Effector memory CD4-positive, alpha-beta T cell (primary cell): Measurements from ENCODE around the gene MAML2.

ENCODE experiments used
- DNase-seq, 3 donors: peaks; one replicate each; pipeline ENCODE4 v3.0.0-alpha.2; 2020
- H3K27ac ChIP-seq: 2 replicates; pipeline ENCODE4 v1.7.0; 2013; ENCODE audit warnings: mild to moderate bottlenecking, low read length, moderate library complexity; ENCODE audit not compliant: insufficient read depth, poor library complexity, severe bottlenecking
- H3K27me3 ChIP-seq: replicated peaks from 2 replicates; pipeline ENCODE4 v1.7.0; 2013; ENCODE audit warnings: mild to moderate bottlenecking, low read length; ENCODE audit not compliant: insufficient read depth, control insufficient read depth, poor library complexity, severe bottlenecking
- H3K36me3 ChIP-seq: 2 replicates; pipeline ENCODE4 v1.7.0; 2013; ENCODE audit warnings: mild to moderate bottlenecking, low read length, moderate library complexity; ENCODE audit not compliant: control insufficient read depth, insufficient read depth
- H3K4me1 ChIP-seq: 2 replicates; pipeline ENCODE4 v1.7.0; 2013; ENCODE audit warnings: low read length, mild to moderate bottlenecking; ENCODE audit not compliant: control insufficient read depth, insufficient read depth, poor library complexity, severe bottlenecking
- H3K4me3 ChIP-seq: 2 replicates; pipeline ENCODE4 v1.7.0; 2013; ENCODE audit warnings: low read length, low read depth, mild to moderate bottlenecking; ENCODE audit not compliant: insufficient read depth, poor library complexity, severe bottlenecking
- H3K9me3 ChIP-seq: 2 replicates; pipeline ENCODE4 v1.7.0; 2013; ENCODE audit warnings: mild to moderate bottlenecking, low read length, moderate library complexity; ENCODE audit not compliant: control insufficient read depth

Gene MAML2

DNA sequence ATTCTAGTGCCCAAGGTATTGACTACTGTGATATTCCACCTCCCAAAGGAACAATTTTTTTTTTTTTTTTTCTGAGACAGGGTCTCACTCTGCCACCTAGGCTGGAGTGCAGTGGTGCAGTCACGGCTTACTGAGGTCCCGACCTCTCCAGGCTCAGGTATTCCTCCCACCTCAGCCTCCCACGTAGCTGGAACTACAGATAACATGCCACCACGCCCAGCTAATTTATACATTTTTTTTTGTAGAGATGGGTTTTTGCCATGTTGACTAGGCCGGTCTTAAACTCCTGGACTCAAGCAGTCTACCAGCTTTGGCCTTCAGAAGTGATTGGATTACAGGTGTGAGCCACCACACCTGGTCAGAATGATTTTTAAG is 33.4 kb downstream of the MAML2 start:
- Histone ChIP-seq H3K4me1 (peaks cover 14% of the 10 kb centered on the region), H3K27me3 (no peaks in the 10 kb centered on the region), H3K9me3 (no peaks in the 10 kb centered on the region), H3K27ac (no peak overlapping the region), H3K4me3 (no peak overlapping the region), H3K36me3 (no peaks in the 10 kb centered on the region)
- DNase-seq = no peak

GRCh38 chr11:96309016-96309642 is 33.9 kb downstream of the MAML2 start:
- no peak overlapping the region for H3K27ac ChIP-seq
- DNase-seq = no peak

GRCh38 chr11:96307776-96308140 is 35.2 kb downstream of the MAML2 start:
- peaks cover 5% of the 10 kb centered on the region for H3K4me1 ChIP-seq
- no peak for DNase-seq

More at GRCh38 chr11:96309016-96309642, 33.9 kb downstream of the MAML2 start:
- Histone ChIP-seq H3K4me1 (peaks cover 9% of the 10 kb centered on the region), H3K4me3 (no peak overlapping the region), H3K9me3 (no peaks in the 10 kb centered on the region), H3K36me3 (no peaks in the 10 kb centered on the region), H3K27me3 (no peaks in the 10 kb centered on the region)

DNA sequence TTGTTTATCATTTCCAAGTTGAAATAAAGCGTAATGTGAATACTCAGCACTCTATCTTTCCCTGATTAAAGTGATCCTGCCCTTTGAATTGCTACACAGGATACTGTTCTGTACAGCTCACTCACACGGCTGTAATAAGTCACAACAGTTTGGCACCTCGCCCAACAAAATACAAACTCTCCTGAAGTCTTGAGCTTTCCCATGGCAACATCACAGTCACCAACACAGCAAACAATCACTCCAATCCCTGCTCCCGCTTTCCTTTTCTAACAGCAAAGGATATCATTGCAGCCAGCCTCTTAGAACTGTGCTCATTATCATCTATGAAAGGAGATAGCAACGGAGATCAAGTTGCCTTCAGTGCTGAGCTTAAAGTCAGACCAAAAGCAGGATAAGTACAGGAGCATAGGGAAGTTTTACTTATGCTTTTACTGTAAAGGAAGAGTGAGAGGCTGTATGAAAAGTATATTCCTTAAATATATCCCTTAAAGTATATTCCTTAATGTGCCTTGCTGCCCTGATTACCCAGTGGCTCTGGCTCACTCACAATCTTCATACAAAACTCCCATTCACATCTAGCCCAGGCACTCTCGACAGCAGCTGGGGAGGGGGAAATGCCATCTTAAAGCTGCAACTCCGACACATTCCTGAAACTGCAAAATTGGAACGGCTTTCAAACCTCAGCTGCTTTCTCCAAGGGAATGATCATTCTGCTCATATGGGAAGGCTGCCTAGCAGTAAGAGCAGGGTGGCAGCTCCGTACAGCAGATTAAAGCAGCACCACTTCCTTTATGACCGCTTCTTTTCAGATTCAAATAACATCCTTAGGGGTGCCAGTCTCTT is 35.8 kb downstream of the MAML2 start:
- no peak for DNase-seq
- H3K4me1 ChIP-seq = peaks cover 5% of the 10 kb centered on the region
- H3K4me3 ChIP-seq = no peak overlapping the region

More at GRCh38 chr11:96307776-96308140, 35.2 kb downstream of the MAML2 start:
- Histone ChIP-seq H3K4me3 (no peak overlapping the region), H3K27ac (no peak overlapping the region), H3K9me3 (no peaks in the 10 kb centered on the region), H3K27me3 (no peaks in the 10 kb centered on the region), H3K36me3 (no peaks in the 10 kb centered on the region)

DNA sequence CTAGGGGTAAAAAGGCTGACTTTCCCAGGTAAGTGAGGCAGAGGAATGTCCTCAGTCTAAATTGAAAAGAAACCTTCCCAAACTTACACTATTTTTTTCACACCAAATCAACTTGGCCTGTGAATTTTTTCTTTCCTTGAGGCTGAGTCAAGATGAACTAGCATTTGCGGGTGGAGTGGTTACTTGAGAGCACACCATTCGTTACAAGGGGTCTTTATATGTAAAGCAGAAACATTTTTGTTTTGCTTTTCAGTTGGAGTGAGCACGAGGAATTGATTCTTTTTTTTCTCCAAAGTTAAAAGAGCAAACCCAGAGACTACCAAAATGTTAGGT is 36.4 kb downstream of the MAML2 start:
- no peak for DNase-seq
- H3K4me1 ChIP-seq = peaks cover 5% of the 10 kb centered on the region
- no peak overlapping the region for H3K4me3 ChIP-seq

More for the DNA sequence above, 35.8 kb downstream of the MAML2 start:
- Histone ChIP-seq H3K36me3 (no peaks in the 10 kb centered on the region), H3K9me3 (no peaks in the 10 kb centered on the region), H3K27ac (no peak overlapping the region), H3K27me3 (no peaks in the 10 kb centered on the region)

DNA sequence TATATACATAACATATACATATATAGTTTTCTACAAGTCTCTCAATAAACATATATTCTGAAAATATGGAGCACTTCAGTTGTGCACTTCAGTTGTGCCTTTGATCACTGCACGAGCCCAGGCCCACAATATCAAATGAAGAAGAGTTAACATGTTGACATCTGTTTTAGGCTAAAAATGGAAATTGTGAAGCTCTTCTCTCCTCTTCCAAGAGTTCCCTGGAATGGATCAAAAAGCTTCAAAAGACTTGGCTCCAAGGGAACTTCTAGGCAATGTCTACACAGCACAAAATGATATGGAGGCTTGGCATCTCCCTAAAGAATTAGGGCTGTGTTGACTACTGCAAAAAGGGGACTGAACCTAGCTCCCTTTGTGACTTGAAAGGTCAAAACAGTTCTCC is 36.9 kb downstream of the MAML2 start:
- DNase-seq = no peak
- Histone ChIP-seq H3K9me3 (no peaks in the 10 kb centered on the region), H3K36me3 (no peaks in the 10 kb centered on the region), H3K4me1 (peaks cover 5% of the 10 kb centered on the region), H3K4me3 (no peak overlapping the region), H3K27ac (no peak overlapping the region), H3K27me3 (no peaks in the 10 kb centered on the region)

More for the DNA sequence above, 36.4 kb downstream of the MAML2 start:
- no peaks in the 10 kb centered on the region for H3K9me3 ChIP-seq
- no peak overlapping the region for H3K27ac ChIP-seq
- no peaks in the 10 kb centered on the region for H3K36me3 ChIP-seq
- no peaks in the 10 kb centered on the region for H3K27me3 ChIP-seq

GRCh38 chr11:96303980-96304379 is 39.0 kb downstream of the MAML2 start:
- H3K27ac ChIP-seq = no peak overlapping the region
- H3K36me3 ChIP-seq = no peaks in the 10 kb centered on the region
- H3K27me3 ChIP-seq = no peaks in the 10 kb centered on the region
- no peak overlapping the region for H3K4me3 ChIP-seq
- H3K9me3 ChIP-seq = no peaks in the 10 kb centered on the region
- DNase-seq = no peak
- no peaks in the 10 kb centered on the region for H3K4me1 ChIP-seq

DNA sequence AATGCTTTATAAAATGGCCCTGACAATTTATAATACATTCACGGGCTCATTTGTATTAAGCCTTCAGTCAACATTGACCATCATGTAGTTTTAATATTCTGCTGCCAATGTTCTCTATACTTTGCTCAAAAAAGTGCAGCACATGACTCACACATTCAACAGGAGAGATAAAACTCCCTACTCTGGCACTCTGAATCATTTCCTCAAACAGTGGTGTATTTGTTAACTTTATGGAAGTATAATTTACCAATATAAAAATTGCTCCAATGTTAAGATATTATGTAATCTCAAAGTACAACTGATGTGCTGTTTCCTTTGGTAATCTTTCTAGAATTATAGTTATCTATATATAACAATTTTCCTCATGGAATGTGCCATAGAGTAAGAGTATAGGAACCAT is 39.9 kb downstream of the MAML2 start:
- Histone ChIP-seq H3K9me3 (no peaks in the 10 kb centered on the region), H3K4me3 (no peak overlapping the region), H3K4me1 (no peaks in the 10 kb centered on the region), H3K27ac (no peak overlapping the region), H3K36me3 (no peaks in the 10 kb centered on the region), H3K27me3 (no peaks in the 10 kb centered on the region)
- no peak for DNase-seq

- Histone ChIP-seq H3K27me3 (no peaks in the 10 kb centered on the region), H3K4me1 (no peaks in the 10 kb centered on the region), H3K4me3 (no peak overlapping the region), H3K36me3 (no peaks in the 10 kb centered on the region), H3K27ac (no peak overlapping the region), H3K9me3 (no peaks in the 10 kb centered on the region)
- no peak for DNase-seq
These were observed 41.2 kb downstream of the MAML2 start for GRCh38 chr11:96301818-96302217.

DNA sequence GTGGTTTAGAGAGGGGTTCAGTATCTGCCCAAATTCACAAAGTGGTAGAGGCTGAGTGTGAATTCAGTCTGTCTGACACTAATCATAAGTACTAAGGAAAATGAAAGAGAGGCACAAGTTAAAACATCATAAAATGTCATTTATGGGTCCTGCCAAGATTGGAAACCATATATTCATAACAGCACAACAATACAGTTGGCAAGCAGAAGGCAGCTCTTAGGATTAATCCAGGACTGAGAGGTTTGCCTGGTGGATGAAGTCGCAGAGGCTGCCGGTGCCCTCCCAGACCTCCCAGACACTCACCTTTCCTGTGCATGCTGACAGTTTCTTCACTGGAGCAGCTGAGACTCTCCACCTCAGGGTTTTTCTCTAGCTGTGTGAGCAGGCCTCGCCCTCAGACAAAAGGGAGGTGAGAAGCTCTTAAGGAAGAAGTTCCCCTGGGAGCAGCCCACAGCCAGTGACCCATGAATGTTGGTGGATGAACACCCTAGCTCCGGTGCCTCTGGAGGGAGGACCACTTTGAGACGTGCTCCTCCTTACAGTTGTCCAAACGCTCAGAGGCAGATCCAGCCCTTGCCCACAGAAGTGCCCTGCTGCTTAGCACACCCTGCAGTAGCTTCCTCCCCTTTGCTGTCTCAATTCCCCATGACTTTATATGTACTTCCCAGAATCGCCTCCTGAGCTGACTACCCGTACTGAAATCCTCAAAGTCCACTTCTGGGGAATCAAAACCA is 43.7 kb downstream of the MAML2 start:
- Histone ChIP-seq H3K9me3 (no peaks in the 10 kb centered on the region), H3K27me3 (no peaks in the 10 kb centered on the region), H3K36me3 (no peaks in the 10 kb centered on the region), H3K4me1 (peaks cover 2% of the 10 kb centered on the region), H3K27ac (no peak overlapping the region), H3K4me3 (no peak overlapping the region)
- DNase-seq = no peak
